SK-N-MC (cell line): ENCODE measurements around the gene SLC66A1.

ENCODE experiments used
- EZH2 ChIP-seq: fragments of 200-600 bp; sonication (generic); IDR thresholded peaks from one replicate; pipeline ENCODE4 v1.6.1; 2017; ENCODE audit warnings: antibody characterized with exemption
- POLR2AphosphoS5 ChIP-seq: IDR thresholded peaks from 2 replicates; pipeline ENCODE4 v1.6.1; 2012; ENCODE audit warnings: mild to moderate bottlenecking, low read depth, low read length, borderline replicate concordance

DNA sequence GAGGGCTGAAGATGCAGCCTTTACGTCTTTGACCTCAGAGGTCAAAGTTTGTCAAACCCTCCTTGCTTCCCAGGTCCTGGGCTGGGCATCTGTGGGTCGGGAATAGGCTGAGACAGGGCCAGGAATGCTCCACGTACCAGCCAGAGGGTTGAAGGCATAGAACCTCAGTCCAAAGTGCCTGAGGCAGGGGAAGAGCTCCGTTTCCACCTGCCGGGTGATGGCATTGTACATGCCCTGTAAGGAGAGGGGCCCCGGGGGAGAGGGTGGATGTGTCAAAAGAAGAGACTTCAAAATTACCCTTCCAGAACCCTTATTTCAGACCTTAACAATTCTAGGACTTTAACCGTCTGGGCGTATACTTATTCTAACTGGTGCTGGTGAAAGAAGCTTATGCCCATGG lies 27.2 kb upstream of the SLC66A1 start:
- TF ChIP-seq POLR2AphosphoS5 (no peak), EZH2 (no peak)
